Liver (tissue), 9 donors: ENCODE results near the gene FBXW7. TPM values are rescaled to one million over a fixed set of nuclear protein-coding genes. Genes with fewer than 3 reads are reported as not detected.

Source experiments
- DNase-seq: peaks from one replicate; pipeline ENCODE4 v3.0.0-alpha.2; 2017; ENCODE audit warnings: low spot score
- H3K27ac ChIP-seq, 2 donors: one replicate each; pipeline ENCODE4 v1.7.0; 2013; ENCODE audit warnings: inconsistent platforms in 2 of 2, low read length in 2 of 2, control low read depth in 1 of 2, low read depth in 1 of 2, mild to moderate bottlenecking in 1 of 2
- H3K27me3 ChIP-seq, 4 donors: one replicate each; pipeline versions ENCODE4 v1.6.1 to v1.7.0; 2013; ENCODE audit warnings: low read length in 3 of 4, inconsistent platforms in 1 of 4, mild to moderate bottlenecking in 1 of 4, moderate library complexity in 1 of 4; ENCODE audit not compliant: control insufficient read depth in 4 of 4, insufficient read depth in 4 of 4
- H3K36me3 ChIP-seq, 4 donors: one replicate each; pipeline versions ENCODE4 v1.6.1 to v1.7.0; 2013; ENCODE audit warnings: low read length in 3 of 4, mild to moderate bottlenecking in 3 of 4, low read depth in 1 of 4, moderate library complexity in 1 of 4; ENCODE audit not compliant: control insufficient read depth in 4 of 4, insufficient read depth in 3 of 4
- H3K4me1 ChIP-seq, 4 donors: one replicate each; pipeline versions ENCODE4 v1.6.1 to v1.7.0; 2013; ENCODE audit warnings: low read length in 3 of 4, mild to moderate bottlenecking in 3 of 4, moderate library complexity in 1 of 4; ENCODE audit not compliant: control insufficient read depth in 4 of 4, insufficient read depth in 4 of 4
- H3K4me3 ChIP-seq, 3 donors: one replicate each; pipeline versions ENCODE4 v1.6.1 to v1.7.0; 2013; ENCODE audit warnings: low read length in 3 of 3, control low read depth in 1 of 3, low read depth in 1 of 3, mild to moderate bottlenecking in 1 of 3
- H3K9ac ChIP-seq, 2 donors: one replicate each; pipeline ENCODE4 v1.7.0; 2013; ENCODE audit warnings: low read length in 2 of 2, mild to moderate bottlenecking in 2 of 2, moderate library complexity in 2 of 2, control low read depth in 1 of 2, low read depth in 1 of 2
- H3K9me3 ChIP-seq, 4 donors: one replicate each; pipeline versions ENCODE4 v1.6.1 to v1.7.0; 2013; ENCODE audit warnings: low read length in 3 of 4; ENCODE audit not compliant: control insufficient read depth in 4 of 4
- CTCF ChIP-seq: fragments of 150-350 bp; IDR thresholded peaks from 2 replicates; pipeline ENCODE4 v1.5.1; 2017; ENCODE audit warnings: improper control_type of control experiment, low read depth, low read length; ENCODE audit not compliant: missing input control
- EGR1 ChIP-seq, 2 donors: IDR thresholded peaks; 2 replicates each; pipeline ENCODE4 v1.6.1; 2016 to 2018; ENCODE audit warnings: antibody characterized with exemption in 2 of 2, low read depth in 2 of 2
- FOXA1 ChIP-seq: IDR thresholded peaks from 2 replicates; pipeline ENCODE4 v1.6.1; 2016; ENCODE audit warnings: antibody characterized with exemption
- FOXA2 ChIP-seq: IDR thresholded peaks from 2 replicates; pipeline ENCODE4 v1.6.1; 2016; ENCODE audit warnings: antibody characterized with exemption
- GABPA ChIP-seq, 2 donors: IDR thresholded peaks in 1 of 2; conservative IDR thresholded peaks in 1 of 2; 2 replicates each; pipeline ENCODE4 v1.6.1; 2016; ENCODE audit warnings: antibody characterized with exemption in 2 of 2, mild to moderate bottlenecking in 1 of 2, moderate library complexity in 1 of 2
- HNF4A ChIP-seq, 2 donors: conservative IDR thresholded peaks; 2 replicates each; pipeline ENCODE4 v1.6.1; 2016; ENCODE audit warnings: antibody characterized with exemption in 2 of 2, mild to moderate bottlenecking in 2 of 2
- HNF4G ChIP-seq: IDR thresholded peaks from 2 replicates; pipeline ENCODE4 v1.6.1; 2016; ENCODE audit warnings: antibody characterized with exemption
- JUND ChIP-seq, 2 donors: IDR thresholded peaks; 2 replicates each; pipeline ENCODE4 v1.6.1; 2016; ENCODE audit warnings: antibody characterized with exemption in 2 of 2
- NR2F2 ChIP-seq: IDR thresholded peaks from 2 replicates; pipeline ENCODE4 v1.6.1; 2016; ENCODE audit warnings: antibody characterized with exemption
- RAD21 ChIP-seq, 2 donors: IDR thresholded peaks; 2 replicates each; pipeline ENCODE4 v1.6.1; 2016; ENCODE audit warnings: antibody characterized with exemption in 2 of 2, mild to moderate bottlenecking in 2 of 2
- RXRA ChIP-seq, 2 donors: IDR thresholded peaks; 2 replicates each; pipeline ENCODE4 v1.6.1; 2017 to 2018; ENCODE audit warnings: antibody characterized with exemption in 2 of 2, mild to moderate bottlenecking in 1 of 2
- SP1 ChIP-seq: IDR thresholded peaks from 2 replicates; pipeline ENCODE4 v1.6.1; 2018; ENCODE audit warnings: antibody characterized with exemption, mild to moderate bottlenecking
- TAF1 ChIP-seq: conservative IDR thresholded peaks from 2 replicates; pipeline ENCODE4 v1.6.1; 2016; ENCODE audit warnings: antibody characterized with exemption, mild to moderate bottlenecking
- YY1 ChIP-seq: IDR thresholded peaks from 2 replicates; pipeline ENCODE4 v1.6.1; 2016; ENCODE audit warnings: antibody characterized with exemption, mild to moderate bottlenecking
- WGBS: extraction: QIAGEN DNeasy Blood & Tissue Kit; methylation state at CpG from one replicate; pipeline ENCODE4 v1.1.7; 2013; 5-methylcytosine and 5-hydroxymethylcytosine counted together
- polyA plus RNA-seq, 2 donors: library from polyadenylated mRNA; stranded (reverse) in 1 of 2; unstranded in 1 of 2; fragments of 200-250 nt in 1 of 2; fragments of >200 nt in 1 of 2; fragmentation: Nextera tagmentation in 1 of 2; extraction: Ambion mirVana in 1 of 2; gene quantifications; one replicate each; pipeline versions ENCODE4 v1.2.1 to v1.2.3, GENCODE V29; 2013 to 2015
- total RNA-seq, 2 donors: library from RNA; depleted of rRNA; stranded (reverse); fragments of >200 nt; gene quantifications; one replicate each; pipeline ENCODE4 v1.2.3, GENCODE V29; 2014
- TF ChIP-seq, protein P1 (sequence below): IDR thresholded peaks from 2 replicates; pipeline ENCODE4 v1.6.1; 2016; ENCODE audit warnings: antibody characterized with exemption
- TF ChIP-seq, protein P2 (sequence below): IDR thresholded peaks from 2 replicates; pipeline ENCODE4 v1.6.1; 2016; ENCODE audit warnings: antibody characterized with exemption
- TF ChIP-seq, protein P3 (sequence below): IDR thresholded peaks from 2 replicates; pipeline ENCODE4 v1.6.1; 2016; ENCODE audit warnings: antibody characterized with exemption
- donor health status: healthy.
- donor health status: healthy.
- donor health status: healthy.
- donor health status: healthy.
- donor health status: healthy.

The FBXW7 gene
- total and polyA plus RNA-seq, 4 donors: 4.0 to 56.9 (median 16.1) TPM

DNA sequence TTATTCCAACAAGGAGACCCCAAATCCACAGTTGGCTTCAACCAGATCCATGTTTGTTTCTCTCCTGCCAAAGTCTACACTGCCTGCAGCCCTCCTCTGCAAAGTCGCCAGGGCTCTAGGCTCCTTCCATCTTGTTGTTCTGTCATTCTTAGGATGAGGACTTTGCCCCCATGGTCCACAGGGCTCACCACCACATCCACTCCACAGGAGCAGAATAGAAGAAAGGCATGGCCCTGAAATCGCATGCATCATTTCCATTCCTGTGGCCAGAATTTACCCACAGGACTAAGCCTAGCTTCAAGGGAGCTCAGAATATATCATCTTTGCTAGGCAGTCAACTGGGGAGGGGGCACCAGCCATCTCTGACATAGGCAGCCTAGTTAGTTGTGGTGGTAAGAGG is 254.7 kb downstream of the FBXW7 start:
- Histone ChIP-seq H3K4me3 (no peak overlapping the region), H3K27ac (no peak overlapping the region), H3K9me3 (no peaks in the 10 kb centered on the region), H3K9ac (no peak overlapping the region), H3K36me3 (no peaks in the 10 kb centered on the region), H3K4me1 (no peaks in the 10 kb centered on the region), H3K27me3 (no peaks in the 10 kb centered on the region)
- WGBS: 96% methylated on average over 2 of the region's 2 CpGs
- no peak for DNase-seq
- TF ChIP-seq, protein P1, sequence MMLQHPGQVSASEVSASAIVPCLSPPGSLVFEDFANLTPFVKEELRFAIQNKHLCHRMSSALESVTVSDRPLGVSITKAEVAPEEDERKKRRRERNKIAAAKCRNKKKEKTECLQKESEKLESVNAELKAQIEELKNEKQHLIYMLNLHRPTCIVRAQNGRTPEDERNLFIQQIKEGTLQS: no peak

DNA sequence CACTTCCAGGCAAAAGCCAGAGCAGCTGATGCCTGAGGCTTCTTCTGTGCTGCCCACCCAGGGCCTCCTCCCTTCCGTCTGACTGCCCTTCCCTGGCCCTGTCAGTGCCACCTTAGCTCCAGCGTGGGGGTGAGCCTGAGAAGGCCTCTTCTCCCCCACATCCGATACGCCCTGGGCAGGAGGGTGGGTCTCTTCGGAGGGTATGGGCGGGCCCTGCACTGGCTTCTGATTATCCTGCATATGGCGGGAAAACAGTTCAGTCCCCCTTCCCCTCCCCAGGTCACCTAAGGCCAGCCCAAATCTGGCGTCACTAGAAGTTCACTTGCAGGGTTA is 256.7 kb downstream of the FBXW7 start:
- Histone ChIP-seq H3K9ac (no peak overlapping the region), H3K4me3 (no peak overlapping the region), H3K27ac (no peak overlapping the region), H3K4me1 (no peaks in the 10 kb centered on the region), H3K27me3 (no peaks in the 10 kb centered on the region), H3K9me3 (no peaks in the 10 kb centered on the region), H3K36me3 (no peaks in the 10 kb centered on the region)
- no peak for DNase-seq
- 93% methylated on average over 8 of the region's 8 CpGs for WGBS
- TF ChIP-seq EGR1 (IDR thresholded peaks at IDR 0.05; ENCODE audit: low read depth in 2 of 2) (no peak), HNF4G (no peak), TAF1 (no peak), JUND (IDR thresholded peaks at IDR 0.05) (no peak), NR2F2 (no peak), FOXA2 (no peak), RAD21 (IDR thresholded peaks at IDR 0.05) (no peak), CTCF (no peak), FOXA1 (no peak), RXRA (IDR thresholded peaks at IDR 0.05) (no peak), SP1 (no peak)
- TF ChIP-seq, protein P2, sequence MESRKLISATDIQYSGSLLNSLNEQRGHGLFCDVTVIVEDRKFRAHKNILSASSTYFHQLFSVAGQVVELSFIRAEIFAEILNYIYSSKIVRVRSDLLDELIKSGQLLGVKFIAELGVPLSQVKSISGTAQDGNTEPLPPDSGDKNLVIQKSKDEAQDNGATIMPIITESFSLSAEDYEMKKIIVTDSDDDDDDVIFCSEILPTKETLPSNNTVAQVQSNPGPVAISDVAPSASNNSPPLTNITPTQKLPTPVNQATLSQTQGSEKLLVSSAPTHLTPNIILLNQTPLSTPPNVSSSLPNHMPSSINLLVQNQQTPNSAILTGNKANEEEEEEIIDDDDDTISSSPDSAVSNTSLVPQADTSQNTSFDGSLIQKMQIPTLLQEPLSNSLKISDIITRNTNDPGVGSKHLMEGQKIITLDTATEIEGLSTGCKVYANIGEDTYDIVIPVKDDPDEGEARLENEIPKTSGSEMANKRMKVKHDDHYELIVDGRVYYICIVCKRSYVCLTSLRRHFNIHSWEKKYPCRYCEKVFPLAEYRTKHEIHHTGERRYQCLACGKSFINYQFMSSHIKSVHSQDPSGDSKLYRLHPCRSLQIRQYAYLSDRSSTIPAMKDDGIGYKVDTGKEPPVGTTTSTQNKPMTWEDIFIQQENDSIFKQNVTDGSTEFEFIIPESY: no peak
- TF ChIP-seq, protein P1: no peak

GRCh38 chr4:152278505-152279233 is 257.2 kb downstream of the FBXW7 start:
- H3K9ac ChIP-seq: no peak overlapping the region
- no peak for TF ChIP-seq JUND (IDR thresholded peaks at IDR 0.05)
- TF ChIP-seq, protein P1: no peak
- no peak for TF ChIP-seq GABPA (IDR thresholded peaks at IDR 0.05 in 1 of 2, conservative IDR thresholded peaks at IDR 0.05 in 1 of 2)
- TF ChIP-seq SP1: no peak
- TF ChIP-seq CTCF: no peak
- TF ChIP-seq, protein P3, sequence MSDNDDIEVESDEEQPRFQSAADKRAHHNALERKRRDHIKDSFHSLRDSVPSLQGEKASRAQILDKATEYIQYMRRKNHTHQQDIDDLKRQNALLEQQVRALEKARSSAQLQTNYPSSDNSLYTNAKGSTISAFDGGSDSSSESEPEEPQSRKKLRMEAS: no peak
- TF ChIP-seq FOXA1: no peak
- TF ChIP-seq NR2F2: no peak
- no peak for TF ChIP-seq RXRA (IDR thresholded peaks at IDR 0.05)
- TF ChIP-seq FOXA2: no peak
- TF ChIP-seq, protein P2: no peak
- TF ChIP-seq YY1: no peak
- no peak for TF ChIP-seq HNF4A (conservative IDR thresholded peaks at IDR 0.05)
- no peak for TF ChIP-seq RAD21 (IDR thresholded peaks at IDR 0.05)
- no peak for TF ChIP-seq EGR1 (IDR thresholded peaks at IDR 0.05; ENCODE audit: low read depth in 2 of 2)
- TF ChIP-seq TAF1: no peak

More at GRCh38 chr4:152278505-152279233, 257.2 kb downstream of the FBXW7 start:
- DNase-seq: no peak
- Histone ChIP-seq H3K27me3 (no peaks in the 10 kb centered on the region), H3K9me3 (no peaks in the 10 kb centered on the region), H3K4me1 (no peaks in the 10 kb centered on the region), H3K36me3 (no peaks in the 10 kb centered on the region), H3K27ac (no peak overlapping the region), H3K4me3 (no peak overlapping the region)
- 78% methylated on average over 9 of the region's 9 CpGs for WGBS
